GM12875 (cell line): ENCODE measurements around the gene AMBRA1.
A peak's percentile ranks its signal among the peaks of the same experiment; 100 is the strongest.

ENCODE experiments used
- H3K4me3 ChIP-seq: one replicate; pipeline ENCODE4 v1.5.1; 2011; ENCODE audit warnings: low read depth, low read length, control low read depth
- TF ChIP-seq, protein P1 (sequence below): IDR thresholded peaks from 2 replicates; pipeline ENCODE4 v1.5.1; 2011; ENCODE audit warnings: low read depth, mild to moderate bottlenecking, control low read depth, inconsistent platforms, low read length, moderate library complexity, borderline replicate concordance; ENCODE audit not compliant: insufficient read depth

The AMBRA1 gene

DNA sequence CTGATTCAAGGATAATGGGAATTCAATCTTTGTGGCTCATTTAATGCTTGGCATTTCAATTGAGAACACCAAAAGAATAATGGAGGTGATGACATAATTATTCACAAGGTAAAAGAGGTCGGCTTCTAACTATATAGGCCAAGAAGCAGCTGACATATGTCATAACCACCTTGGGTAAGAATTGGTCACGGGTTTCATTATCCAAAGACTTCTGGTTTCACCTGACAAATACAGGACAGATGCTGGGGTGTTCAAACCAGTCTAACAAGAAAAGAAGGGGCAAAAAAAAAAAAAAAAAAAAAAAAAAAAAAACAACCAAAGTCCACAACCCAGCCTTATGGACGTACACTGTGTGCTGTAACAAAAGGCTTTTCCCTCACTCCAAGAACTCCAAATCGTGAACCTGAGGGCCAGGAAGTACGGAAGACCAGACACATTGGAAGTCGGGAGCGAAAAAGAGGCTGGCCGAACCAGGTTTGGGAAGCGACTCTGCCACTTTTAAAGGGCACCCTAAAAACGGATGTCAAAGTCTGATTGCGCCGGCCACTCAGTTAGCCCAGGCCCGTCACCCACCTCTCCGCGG lies 22.8 kb upstream of the AMBRA1 start:
- TF ChIP-seq, protein P1, sequence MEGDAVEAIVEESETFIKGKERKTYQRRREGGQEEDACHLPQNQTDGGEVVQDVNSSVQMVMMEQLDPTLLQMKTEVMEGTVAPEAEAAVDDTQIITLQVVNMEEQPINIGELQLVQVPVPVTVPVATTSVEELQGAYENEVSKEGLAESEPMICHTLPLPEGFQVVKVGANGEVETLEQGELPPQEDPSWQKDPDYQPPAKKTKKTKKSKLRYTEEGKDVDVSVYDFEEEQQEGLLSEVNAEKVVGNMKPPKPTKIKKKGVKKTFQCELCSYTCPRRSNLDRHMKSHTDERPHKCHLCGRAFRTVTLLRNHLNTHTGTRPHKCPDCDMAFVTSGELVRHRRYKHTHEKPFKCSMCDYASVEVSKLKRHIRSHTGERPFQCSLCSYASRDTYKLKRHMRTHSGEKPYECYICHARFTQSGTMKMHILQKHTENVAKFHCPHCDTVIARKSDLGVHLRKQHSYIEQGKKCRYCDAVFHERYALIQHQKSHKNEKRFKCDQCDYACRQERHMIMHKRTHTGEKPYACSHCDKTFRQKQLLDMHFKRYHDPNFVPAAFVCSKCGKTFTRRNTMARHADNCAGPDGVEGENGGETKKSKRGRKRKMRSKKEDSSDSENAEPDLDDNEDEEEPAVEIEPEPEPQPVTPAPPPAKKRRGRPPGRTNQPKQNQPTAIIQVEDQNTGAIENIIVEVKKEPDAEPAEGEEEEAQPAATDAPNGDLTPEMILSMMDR, result no peak
- peak overlapping the region; percentile 98 for H3K4me3 ChIP-seq

DNA sequence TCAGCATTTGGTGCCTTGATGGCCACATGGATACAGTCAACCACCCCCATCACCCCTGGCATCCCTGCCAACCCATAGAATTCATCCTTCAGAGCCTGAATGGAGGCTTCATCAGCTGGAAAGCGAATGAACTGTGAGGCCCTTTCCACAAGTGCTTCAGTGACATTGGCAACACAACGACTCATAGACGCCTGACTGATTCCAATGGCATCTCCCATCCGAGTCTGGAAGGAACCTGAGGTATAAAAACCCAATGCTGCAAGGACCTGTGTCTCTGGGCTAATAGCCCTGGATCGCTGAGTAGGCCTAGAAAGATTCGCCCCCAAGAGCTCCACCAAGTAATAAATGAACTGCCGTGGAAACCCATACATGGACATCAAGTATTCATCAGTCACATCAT lies 21.9 kb upstream of the AMBRA1 start:
- no peak overlapping the region for H3K4me3 ChIP-seq
- TF ChIP-seq, protein P1, result no peak

DNA sequence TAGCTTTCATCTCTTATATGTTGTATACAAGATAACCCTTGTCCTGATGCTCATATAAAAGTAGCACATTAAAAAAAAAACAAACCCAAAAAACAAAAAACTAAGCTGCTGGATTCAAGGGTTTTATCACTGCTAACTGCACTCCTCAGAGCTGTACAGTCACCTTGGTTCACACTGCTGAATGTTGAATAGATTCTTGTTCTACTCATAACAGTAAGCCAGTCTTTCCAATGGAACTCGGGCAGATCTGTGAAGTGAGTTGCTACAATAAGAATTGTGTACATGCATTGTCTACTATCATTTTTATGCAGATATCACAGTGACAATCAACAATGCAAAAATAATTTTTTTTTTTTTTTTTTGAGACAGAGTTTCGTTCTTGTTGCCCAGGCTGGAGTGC lies 18.5 kb upstream of the AMBRA1 start:
- TF ChIP-seq, protein P1, result no peak
- H3K4me3 ChIP-seq, result no peak overlapping the region

DNA sequence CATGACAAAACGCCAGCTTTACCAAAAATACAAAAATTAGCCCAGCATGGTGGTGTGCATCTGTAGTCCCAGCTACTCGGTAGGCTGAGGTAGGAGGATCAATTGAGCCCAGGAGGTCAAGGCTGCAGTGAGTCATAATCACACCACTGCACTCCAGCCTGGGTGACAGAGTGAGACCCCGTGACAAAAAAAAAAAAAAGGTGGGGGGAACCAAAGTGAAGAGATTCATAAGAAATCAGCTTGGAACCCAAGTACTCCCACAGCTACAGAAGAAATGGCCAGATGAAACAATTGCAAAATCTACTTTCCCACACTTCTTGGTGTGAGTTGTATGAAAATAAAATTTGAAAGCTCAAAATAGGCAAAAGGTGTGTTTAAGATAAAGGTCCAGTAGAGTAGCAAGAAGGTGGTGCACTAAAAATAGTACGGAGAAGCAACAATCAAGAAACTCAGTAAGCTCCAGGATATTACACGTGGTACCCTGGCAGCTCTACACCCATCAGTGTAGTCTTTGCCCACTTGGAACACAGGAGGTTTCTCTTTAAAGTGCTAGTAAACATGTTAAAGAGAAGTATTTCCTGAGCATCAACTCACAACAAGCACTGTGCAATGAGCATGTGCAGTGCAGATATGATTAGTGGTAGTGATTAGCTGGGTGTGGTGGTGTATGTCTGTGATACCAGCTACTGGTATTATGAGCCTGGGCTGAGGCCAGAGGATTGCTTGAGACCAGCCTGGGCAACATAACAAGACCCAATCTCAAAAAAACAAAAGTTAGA lies 17.9 kb upstream of the AMBRA1 start:
- H3K4me3 ChIP-seq, result no peak overlapping the region
- TF ChIP-seq, protein P1, result no peak

DNA sequence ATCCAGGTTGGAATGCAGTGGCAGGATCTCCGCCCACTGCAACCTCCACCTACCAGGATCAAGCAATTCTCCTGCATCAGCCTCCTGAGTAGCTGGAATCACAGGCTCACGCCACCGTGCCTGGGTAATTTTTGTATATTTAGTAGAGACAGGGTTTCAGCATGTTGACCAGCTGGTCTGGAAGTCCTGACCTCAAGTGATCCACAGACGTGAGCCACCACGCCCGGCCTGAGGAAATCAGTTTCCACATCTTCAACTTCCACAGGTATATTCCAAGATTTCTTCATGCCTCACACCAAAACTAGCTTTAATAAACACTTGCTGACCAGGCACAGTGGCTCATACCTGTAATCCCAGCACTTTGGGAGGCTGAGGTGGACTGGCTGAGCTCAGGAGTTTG lies 15.6 kb upstream of the AMBRA1 start:
- TF ChIP-seq, protein P1, result no peak
- H3K4me3 ChIP-seq, result no peak overlapping the region

DNA sequence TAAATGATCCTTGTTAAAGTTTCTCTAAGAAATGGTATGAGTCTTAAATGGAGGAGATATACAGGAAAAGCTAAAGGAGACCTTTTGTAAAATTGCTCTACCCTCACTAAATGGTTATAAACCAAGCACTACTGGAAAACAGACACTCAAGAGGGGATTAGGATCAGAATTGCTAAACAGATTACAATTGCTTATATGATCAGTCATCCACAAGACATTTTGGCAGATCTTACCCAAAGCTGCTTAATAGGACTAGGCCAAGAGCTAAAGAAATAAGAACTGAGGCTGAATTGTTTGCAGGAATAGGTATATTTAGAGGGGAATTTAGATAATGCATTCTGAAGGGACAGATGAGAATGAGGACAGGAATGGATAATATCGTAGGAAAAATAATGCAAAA lies 13.7 kb upstream of the AMBRA1 start:
- no peak overlapping the region for H3K4me3 ChIP-seq

DNA sequence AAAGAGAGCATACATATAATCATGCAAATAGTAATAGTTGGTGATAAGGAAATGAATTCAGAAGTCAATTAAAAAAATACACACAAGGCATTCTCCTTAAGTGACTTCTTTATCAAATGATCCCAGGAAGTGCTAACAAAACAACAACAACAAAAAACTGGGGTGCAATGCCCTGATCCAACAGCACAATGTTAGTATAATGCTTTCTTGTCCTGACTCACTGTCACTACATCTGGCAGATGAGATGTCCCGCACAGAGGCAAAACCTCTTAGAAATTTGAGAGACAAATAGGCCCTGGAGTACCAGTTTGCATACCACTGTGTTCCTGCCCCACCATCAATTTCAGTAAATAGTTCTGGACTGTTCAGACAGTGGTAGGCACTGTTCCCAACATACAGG lies 11.0 kb upstream of the AMBRA1 start:
- TF ChIP-seq, protein P1, result no peak
- H3K4me3 ChIP-seq, result no peak overlapping the region

More for the DNA sequence above, 13.7 kb upstream of the AMBRA1 start:
- TF ChIP-seq, protein P1, result no peak
